IMR-90 (cell line): ENCODE results near the gene GATA3. TPM values are rescaled to one million over a fixed set of nuclear protein-coding genes. Genes with fewer than 3 reads are reported as not detected.

Experiments
- ATAC-seq: fragments of 200-7000 bp; cut with Tn5 transposase; 2 replicates; pipeline ENCODE4 v1.9.1; 2020; ENCODE audit warnings: low read depth, mild to moderate bottlenecking, moderate library complexity
- BruUV-seq: library from RNA; stranded (reverse); fragments of 400-500 nt; replicated peaks from 2 replicates; lab custom pipeline; 2021; lab: Mats Ljungman, UMichigan
- CTCF ChIA-PET: fragments of 300-600 bp; formaldehyde crosslinking; extraction: SDS; loops from one replicate; lab custom pipeline; 2021; ENCODE audit warnings: antibody characterized with exemption; lab: Yijun Ruan, JAX
- POLR2A ChIA-PET: fragments of 300-600 bp; sonication (Branson Sonifier 250); formaldehyde crosslinking; loops from one replicate; lab custom pipeline; 2022; ENCODE audit warnings: antibody characterized with exemption; ENCODE audit not compliant: unreplicated experiment; lab: Charles Lee
- DNase-seq: peaks from one replicate; pipeline ENCODE4 v3.0.0; 2013
- H2AFZ ChIP-seq: replicated peaks from 2 replicates; pipeline ENCODE3; 2013; ENCODE audit warnings: low read length, mild to moderate bottlenecking; ENCODE audit not compliant: poor library complexity
- H2AK5ac ChIP-seq: 2 replicates; pipeline ENCODE4 v1.6.1; 2013; ENCODE audit warnings: low read depth, low read length, inconsistent platforms
- H2AK9ac ChIP-seq: replicated peaks from 2 replicates; pipeline ENCODE3; 2013; ENCODE audit warnings: mild to moderate bottlenecking, low read depth, low read length, moderate library complexity; ENCODE audit not compliant: poor library complexity
- H2BK120ac ChIP-seq: 2 replicates; pipeline ENCODE4 v1.6.1; 2013; ENCODE audit warnings: low read depth, low read length, inconsistent platforms
- H2BK15ac ChIP-seq: 3 replicates; pipeline ENCODE4 v1.6.1; 2013; ENCODE audit warnings: low read depth, low read length, inconsistent platforms
- H2BK20ac ChIP-seq: 2 replicates; pipeline ENCODE4 v1.6.1; 2013; ENCODE audit warnings: low read depth, mild to moderate bottlenecking, inconsistent platforms, low read length, moderate library complexity
- H2BK5ac ChIP-seq: 2 replicates; pipeline ENCODE4 v1.6.1; 2013; ENCODE audit warnings: mild to moderate bottlenecking, low read depth, low read length, inconsistent platforms; ENCODE audit not compliant: poor library complexity, severe bottlenecking
- H3K14ac ChIP-seq: replicated peaks from 2 replicates; pipeline ENCODE4 v1.6.1; 2013; ENCODE audit warnings: low read depth, low read length, inconsistent platforms
- H3K18ac ChIP-seq: 2 replicates; pipeline ENCODE4 v1.6.1; 2013; ENCODE audit warnings: low read depth, low read length, control low read depth
- H3K23ac ChIP-seq: 2 replicates; pipeline ENCODE4 v1.6.1; 2013; ENCODE audit warnings: low read depth, low read length, inconsistent platforms
- H3K27ac ChIP-seq: 2 replicates; pipeline ENCODE4 v1.5.1; 2013; ENCODE audit warnings: mild to moderate bottlenecking, control low read depth, low read length; ENCODE audit not compliant: insufficient read depth
- H3K27me3 ChIP-seq: 2 replicates; pipeline ENCODE4 v1.6.1; 2013; ENCODE audit warnings: low read length; ENCODE audit not compliant: control insufficient read depth, insufficient read depth
- H3K36me3 ChIP-seq: 2 replicates; pipeline ENCODE4 v1.6.1; 2013; ENCODE audit warnings: low read length, mixed read lengths; ENCODE audit not compliant: control insufficient read depth, insufficient read depth
- H3K4ac ChIP-seq: 2 replicates; pipeline ENCODE4 v1.6.1; 2013; ENCODE audit warnings: low read depth, low read length, inconsistent platforms
- H3K4me1 ChIP-seq: 2 replicates; pipeline ENCODE4 v1.6.1; 2013; ENCODE audit warnings: low read length, mixed read lengths; ENCODE audit not compliant: control insufficient read depth, insufficient read depth
- H3K4me2 ChIP-seq: 2 replicates; pipeline ENCODE4 v1.6.1; 2013; ENCODE audit warnings: low read depth, mild to moderate bottlenecking, control low read depth, low read length, moderate library complexity
- H3K4me3 ChIP-seq: 2 replicates; pipeline ENCODE4 v1.5.1; 2013; ENCODE audit warnings: low read depth, mild to moderate bottlenecking, control low read depth, low read length, moderate library complexity; ENCODE audit not compliant: insufficient read depth
- H3K56ac ChIP-seq: 2 replicates; pipeline ENCODE4 v1.6.1; 2013; ENCODE audit warnings: low read length, inconsistent platforms; ENCODE audit not compliant: insufficient read depth; ENCODE audit errors: extremely low read depth
- H3K79me1 ChIP-seq, 2 experiments: 2 replicates each; pipeline ENCODE4 v1.6.1; 2013; ENCODE audit warnings: low read length in 2 of 2, inconsistent platforms in 1 of 2, low read depth in 1 of 2
- H3K9ac ChIP-seq: 2 replicates; pipeline ENCODE4 v1.6.1; 2013; ENCODE audit warnings: low read depth, low read length, control low read depth
- H3K9me1 ChIP-seq: 2 replicates; pipeline ENCODE4 v1.6.1; 2013; ENCODE audit warnings: low read length, inconsistent platforms; ENCODE audit not compliant: insufficient read depth
- H3K9me3 ChIP-seq: 2 replicates; pipeline ENCODE4 v1.6.1; 2013; ENCODE audit warnings: low read length; ENCODE audit not compliant: control insufficient read depth, insufficient read depth
- H4K20me1 ChIP-seq: 2 replicates; pipeline ENCODE4 v1.6.1; 2013; ENCODE audit warnings: low read length, inconsistent platforms; ENCODE audit not compliant: insufficient read depth
- H4K5ac ChIP-seq: 2 replicates; pipeline ENCODE4 v1.6.1; 2013; ENCODE audit warnings: mild to moderate bottlenecking, low read depth, low read length, control low read depth
- H4K8ac ChIP-seq, 2 experiments: 2 replicates each; pipeline ENCODE4 v1.6.1; 2013; ENCODE audit warnings: low read depth in 2 of 2, low read length in 2 of 2, control low read depth in 1 of 2, inconsistent platforms in 1 of 2
- H4K91ac ChIP-seq: 2 replicates; pipeline ENCODE4 v1.6.1; 2013; ENCODE audit warnings: low read depth, low read length, inconsistent platforms; ENCODE audit not compliant: insufficient read depth
- BHLHE40 ChIP-seq: fragments of 150-350 bp; IDR thresholded peaks from 2 replicates; pipeline ENCODE4 v1.6.1; 2016; ENCODE audit warnings: mild to moderate bottlenecking, low read depth, low read length
- CHD1 ChIP-seq: IDR thresholded peaks from 2 replicates; pipeline ENCODE4 v1.6.1; 2012; ENCODE audit warnings: low read depth, low read length, improper control_type of control experiment
- FOS ChIP-seq: fragments of 150-350 bp; IDR thresholded peaks from 2 replicates; pipeline ENCODE4 v1.6.1; 2016; ENCODE audit warnings: low read depth, low read length
- MAZ ChIP-seq: IDR thresholded peaks from 2 replicates; pipeline ENCODE4 v1.6.1; 2012; ENCODE audit warnings: low read depth, mild to moderate bottlenecking, low read length, improper control_type of control experiment, moderate library complexity, borderline replicate concordance
- POLR2A ChIP-seq: IDR thresholded peaks from 2 replicates; pipeline ENCODE4 v1.6.1; 2012; ENCODE audit warnings: mild to moderate bottlenecking, low read depth, low read length
- RAD21 ChIP-seq: IDR thresholded peaks from 2 replicates; pipeline ENCODE4 v1.6.1; 2012; ENCODE audit warnings: low read length, improper control_type of control experiment
- RFX5 ChIP-seq: IDR thresholded peaks from 2 replicates; pipeline ENCODE4 v1.8.0; 2012; ENCODE audit warnings: low read depth, mild to moderate bottlenecking, low read length, moderate library complexity
- USF2 ChIP-seq: fragments of 150-350 bp; IDR thresholded peaks from 2 replicates; pipeline ENCODE4 v1.6.1; 2017; ENCODE audit warnings: mild to moderate bottlenecking, antibody characterized with exemption, low read length, low read depth
- WGBS, 2 experiments: methylation state at CpG; one replicate each; pipeline versions ENCODE4 v1.1.5 to v1.1.7; 2013; ENCODE audit warnings: missing lambda C conversion rate in 2 of 2; ENCODE audit not compliant: insufficient read length in 1 of 2; ENCODE audit errors: extremely low coverage in 2 of 2; 5-methylcytosine and 5-hydroxymethylcytosine counted together
- dilution Hi-C: fragments of 300-500 bp; cut with HindIII; formaldehyde crosslinking; loops from one replicate; pipeline ENCODE4 v1.14.3; 2018; ENCODE audit warnings: low sequenced_read_pairs; ENCODE audit not compliant: unreplicated experiment
- in situ Hi-C: fragments of 300-500 bp; cut with MboI; formaldehyde crosslinking; loops from 3 replicates; pipeline ENCODE4 v1.14.3; 2019; ENCODE audit warnings: low sequenced_read_pairs, inconsistent platforms, mixed read lengths
- intact Hi-C: fragments of 100-400 bp; cut with micrococcal nuclease; formaldehyde crosslinking; loops from 2 replicates; pipeline ENCODE4 v1.10.0; 2022
- polyA plus RNA-seq, 3 experiments: library from polyadenylated mRNA; depleted of rRNA; stranded (reverse); fragments of >200 nt; gene quantifications; 2 replicates each; pipeline ENCODE4 v1.2.3, GENCODE V29; 2012; ENCODE audit warnings: low replicate concordance in 1 of 3
- total RNA-seq: library from RNA; depleted of rRNA; stranded (reverse); fragments of >200 nt; gene quantifications from 2 replicates; pipeline ENCODE4 v1.2.3, GENCODE V29; 2012

GATA3 gene
- total and polyA plus RNA-seq, 2 of the 4 experiments (the other 2 are of a cell fraction), result 0.21 TPM; not detected in 1

- TF ChIP-seq USF2, result no peak
- no peak for TF ChIP-seq RAD21
- TF ChIP-seq CHD1, result no peak
- TF ChIP-seq BHLHE40, result no peak
- no peak for TF ChIP-seq FOS
Measured at GRCh38 chr10:8040651-8041050, 13.8 kb upstream of the GATA3 start (continued).

GRCh38 chr10:8041284-8041991 is 13.1 kb upstream of the GATA3 start:
- in situ Hi-C loops, result no loop called here
- no peak overlapping the region for H3K4me3 ChIP-seq
- TF ChIP-seq MAZ (no peak), RFX5 (no peak), USF2 (no peak), FOS (no peak), POLR2A (no peak)

More at GRCh38 chr10:8041284-8041991, 13.1 kb upstream of the GATA3 start:
- Histone ChIP-seq H4K20me1 (no peaks in the 10 kb centered on the region; the same call in 1 of the 2 replicates), H3K79me1 (no peaks in the 10 kb centered on the region), H3K4ac (no peak overlapping the region), H3K9me3 (peaks cover 17% of the 10 kb centered on the region), H2AFZ (no peak overlapping the region), H2AK5ac (no peak overlapping the region), H4K91ac (no peak overlapping the region), H2BK15ac (no peak overlapping the region), H3K4me1 (0 out of 2 replicates have a peak, but pooled peaks cover 1% of the 10 kb centered on the region), H2BK5ac (no peak overlapping the region), H2BK120ac (no peak overlapping the region), H3K27me3 (peaks cover 98% of the 10 kb centered on the region), H3K56ac (no peak overlapping the region), H3K9ac (no peak overlapping the region), H3K18ac (no peak overlapping the region), H2BK20ac (no peak overlapping the region), H4K8ac (no peak overlapping the region), H3K27ac (no peak overlapping the region), H3K36me3 (no peaks in the 10 kb centered on the region), H3K23ac (no peak overlapping the region), H3K14ac (no peak overlapping the region), H2AK9ac (no peak overlapping the region), H3K4me2 (no peak overlapping the region), H4K5ac (no peak overlapping the region), H3K9me1 (no peaks in the 10 kb centered on the region)
- DNase-seq (no peak), ATAC-seq (no peak)
- ChIA-PET POLR2A (no interaction called here), CTCF (interaction anchor here (1.2 kb wide), 1 partner anchor 1167 kb away, joined by 4 read pairs; no protein-coding TSS in a partner anchor)
- 13% methylated on average over 5 of the region's 10 CpGs; no CpG with 5 or more reads in 1 of the 2 experiments for WGBS, 2 experiments
- intact Hi-C loops, result no loop called here
- BruUV-seq, result no TSS peak
- dilution Hi-C loops, result no loop called here
